ENCODE measurements around the gene MRGPRG. TPM values are rescaled to one million over a fixed set of nuclear protein-coding genes. Genes with fewer than 3 reads are reported as not detected.

MRGPRG gene
- total RNA-seq, 2 experiments from 2014 or later, result not detected

Other genes with a start within 250 kb of the MRGPRG start
- 100 to 1,000 TPM; 276 to 290 TPM for gene NAP1L4, start 226.5 kb downstream of the MRGPRG start, total RNA-seq
- gene CARS1, start 161.4 kb downstream of the MRGPRG start, total RNA-seq, result 10 to 100 TPM; 34.2 to 34.7 TPM
- 1 to 10 TPM; 7.7 to 9.4 TPM for gene OSBPL5, start 53.5 kb downstream of the MRGPRG start, total RNA-seq
- gene MRGPRE, start 13.6 kb upstream of the MRGPRG start, total RNA-seq, result not detected
- gene ZNF195, start 160.3 kb upstream of the MRGPRG start, total RNA-seq, result 10 to 100 TPM; 25.5 to 29.1 TPM